ELF-1 (cell line): ENCODE data around the gene CCNY.
"Not testable (repeated sequence)": the region's sequence is repeated elsewhere in the genome, so short reads cannot be mapped to it uniquely, and the experiment has no call there.

Experiments
- DNase-seq: peaks from one replicate; pipeline ENCODE4 v3.0.0-alpha.2; 2016; ENCODE audit warnings: low read depth, low spot score

The CCNY gene

GRCh38 chr10:35354257-35354656 is 17.9 kb downstream of the CCNY start:
- not testable (repeated sequence) for DNase-seq

GRCh38 chr10:35355971-35356724 is 19.8 kb downstream of the CCNY start:
- DNase-seq = no peak

- DNase-seq = no peak
Observed at GRCh38 chr10:35356725-35357092, 20.4 kb downstream of the CCNY start.

GRCh38 chr10:35359056-35359455 is 22.7 kb downstream of the CCNY start:
- no peak for DNase-seq

- DNase-seq = no peak
Observed at GRCh38 chr10:35359873-35360272, 23.6 kb downstream of the CCNY start.

- no peak for DNase-seq
Observed at GRCh38 chr10:35362701-35363350, 26.5 kb downstream of the CCNY start.

GRCh38 chr10:35363587-35363986 is 27.3 kb downstream of the CCNY start:
- no peak for DNase-seq

GRCh38 chr10:35364808-35365207 is 28.5 kb downstream of the CCNY start:
- no peak for DNase-seq

GRCh38 chr10:35365994-35366393 is 29.7 kb downstream of the CCNY start:
- DNase-seq = no peak

- DNase-seq = no peak
Observed at GRCh38 chr10:35367107-35367859, 31.0 kb downstream of the CCNY start.

- DNase-seq = no peak
Observed at GRCh38 chr10:35367982-35368381, 31.7 kb downstream of the CCNY start.

- no peak for DNase-seq
Observed at GRCh38 chr10:35368485-35369048, 32.3 kb downstream of the CCNY start.

GRCh38 chr10:35369049-35369611 is 32.8 kb downstream of the CCNY start:
- no peak for DNase-seq

GRCh38 chr10:35371731-35372130 is 35.4 kb downstream of the CCNY start:
- DNase-seq = no peak

- DNase-seq = no peak
Observed at GRCh38 chr10:35372329-35372728, 36.0 kb downstream of the CCNY start.

GRCh38 chr10:35375091-35375765 is 38.9 kb downstream of the CCNY start:
- DNase-seq = no peak

GRCh38 chr10:35377050-35377728 is 40.9 kb downstream of the CCNY start:
- DNase-seq = no peak

- DNase-seq = no peak
Observed at GRCh38 chr10:35378541-35379210, 42.4 kb downstream of the CCNY start.

- no peak for DNase-seq
Observed at GRCh38 chr10:35379226-35380137, 43.2 kb downstream of the CCNY start.
